HEK293T (cell line): ENCODE measurements around the gene SMIM7.

Experiments used
- CTCF ChIA-PET: fragments of 350-600 bp; formaldehyde crosslinking; extraction: SDS; loops from one replicate; lab custom pipeline; 2021; ENCODE audit warnings: antibody characterized with exemption, inconsistent platforms; lab: Yijun Ruan, JAX
- POLR2A ChIA-PET: fragments of 350-600 bp; formaldehyde crosslinking; extraction: SDS; loops from one replicate; lab custom pipeline; 2020; ENCODE audit warnings: antibody characterized with exemption, inconsistent platforms; lab: Yijun Ruan, JAX
- DNase-seq: peaks from one replicate; pipeline ENCODE4 v3.0.0; 2012; ENCODE audit warnings: mixed read lengths; ENCODE audit errors: extremely low spot score
- ARNT ChIP-seq: fragments of 450-650 bp; IDR thresholded peaks from 2 replicates; pipeline ENCODE4 v1.6.1; 2017; ENCODE audit warnings: mild to moderate bottlenecking
- BHLHE40 ChIP-seq: fragments of 450-650 bp; IDR thresholded peaks from 2 replicates; pipeline ENCODE4 v1.6.1; 2016; ENCODE audit warnings: mild to moderate bottlenecking, moderate library complexity, borderline replicate concordance
- CTBP1 ChIP-seq: fragments of 450-650 bp; IDR thresholded peaks from 2 replicates; pipeline ENCODE4 v1.6.1; 2016; ENCODE audit warnings: borderline replicate concordance
- ELF4 ChIP-seq: fragments of 450-650 bp; IDR thresholded peaks from 2 replicates; pipeline ENCODE4 v1.6.1; 2017; ENCODE audit warnings: antibody characterized with exemption
- FOXA1 ChIP-seq: fragments of 450-650 bp; IDR thresholded peaks from 2 replicates; pipeline ENCODE4 v1.6.1; 2016; ENCODE audit warnings: mild to moderate bottlenecking
- FOXK2 ChIP-seq: fragments of 450-650 bp; IDR thresholded peaks from 2 replicates; pipeline ENCODE4 v1.6.1; 2016; ENCODE audit warnings: mild to moderate bottlenecking
- FOXM1 ChIP-seq: fragments of 450-650 bp; IDR thresholded peaks from 2 replicates; pipeline ENCODE4 v1.6.1; 2017; ENCODE audit warnings: mild to moderate bottlenecking, borderline replicate concordance
- HDGF ChIP-seq: fragments of 450-650 bp; IDR thresholded peaks from 2 replicates; pipeline ENCODE4 v1.6.1; 2017; ENCODE audit warnings: antibody characterized with exemption, borderline replicate concordance
- L3MBTL2 ChIP-seq: fragments of 450-650 bp; conservative IDR thresholded peaks from 2 replicates; pipeline ENCODE4 v1.6.1; 2016; ENCODE audit warnings: mild to moderate bottlenecking
- LEF1 ChIP-seq: fragments of 450-650 bp; IDR thresholded peaks from 2 replicates; pipeline ENCODE4 v1.6.1; 2017; ENCODE audit warnings: mild to moderate bottlenecking, borderline replicate concordance
- NFRKB ChIP-seq: fragments of 450-650 bp; IDR thresholded peaks from 2 replicates; pipeline ENCODE4 v1.6.1; 2016; ENCODE audit warnings: mild to moderate bottlenecking, moderate library complexity
- SP1 ChIP-seq: fragments of 450-650 bp; IDR thresholded peaks from 2 replicates; pipeline ENCODE4 v1.6.1; 2017
- SUZ12 ChIP-seq: fragments of 450-650 bp; IDR thresholded peaks from 2 replicates; pipeline ENCODE4 v1.6.1; 2016; ENCODE audit warnings: mild to moderate bottlenecking
- TARDBP ChIP-seq: fragments of 450-650 bp; IDR thresholded peaks from 2 replicates; pipeline ENCODE4 v1.6.1; 2016
- ZNF384 ChIP-seq: fragments of 450-650 bp; IDR thresholded peaks from 2 replicates; pipeline ENCODE4 v1.6.1; 2016
- TF ChIP-seq, protein P1 (sequence below): fragments of 450-650 bp; IDR thresholded peaks from 2 replicates; pipeline ENCODE4 v1.6.1; 2016

SMIM7 gene

DNA sequence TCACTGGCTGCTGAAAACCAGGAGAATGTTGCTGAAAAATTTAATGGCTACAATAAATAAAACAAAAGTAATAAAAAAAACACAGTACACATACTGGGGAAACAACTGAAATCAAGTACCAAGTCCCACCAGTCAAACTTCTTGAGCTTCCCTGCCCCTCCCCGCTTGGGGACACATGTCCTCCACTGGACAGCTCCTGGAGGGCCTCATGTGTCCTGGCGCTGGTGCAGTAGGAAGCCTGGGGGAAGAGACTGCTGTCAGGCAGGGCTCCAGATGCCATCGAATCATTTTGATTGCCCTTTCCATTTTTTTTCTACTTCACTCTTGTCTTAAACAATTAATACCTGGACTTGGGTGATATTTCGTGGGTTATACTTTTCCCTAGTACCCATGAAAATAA lies 61.1 kb downstream of the SMIM7 start:
- no peak for DNase-seq
- ChIA-PET POLR2A (no interaction called here), CTCF (no interaction called here)
- TF ChIP-seq FOXK2: no peak
- no peak for TF ChIP-seq FOXA1
- TF ChIP-seq ARNT: no peak
- TF ChIP-seq FOXM1: no peak
- no peak for TF ChIP-seq SP1
- TF ChIP-seq HDGF: no peak
- TF ChIP-seq ZNF384: no peak
- no peak for TF ChIP-seq BHLHE40
- TF ChIP-seq L3MBTL2: no peak
- TF ChIP-seq ELF4: no peak
- TF ChIP-seq, protein P1, sequence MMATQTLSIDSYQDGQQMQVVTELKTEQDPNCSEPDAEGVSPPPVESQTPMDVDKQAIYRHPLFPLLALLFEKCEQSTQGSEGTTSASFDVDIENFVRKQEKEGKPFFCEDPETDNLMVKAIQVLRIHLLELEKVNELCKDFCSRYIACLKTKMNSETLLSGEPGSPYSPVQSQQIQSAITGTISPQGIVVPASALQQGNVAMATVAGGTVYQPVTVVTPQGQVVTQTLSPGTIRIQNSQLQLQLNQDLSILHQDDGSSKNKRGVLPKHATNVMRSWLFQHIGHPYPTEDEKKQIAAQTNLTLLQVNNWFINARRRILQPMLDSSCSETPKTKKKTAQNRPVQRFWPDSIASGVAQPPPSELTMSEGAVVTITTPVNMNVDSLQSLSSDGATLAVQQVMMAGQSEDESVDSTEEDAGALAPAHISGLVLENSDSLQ: no peak
- no peak for TF ChIP-seq LEF1
- no peak for TF ChIP-seq SUZ12
- TF ChIP-seq NFRKB: no peak
- TF ChIP-seq CTBP1: no peak
- TF ChIP-seq TARDBP: no peak

DNA sequence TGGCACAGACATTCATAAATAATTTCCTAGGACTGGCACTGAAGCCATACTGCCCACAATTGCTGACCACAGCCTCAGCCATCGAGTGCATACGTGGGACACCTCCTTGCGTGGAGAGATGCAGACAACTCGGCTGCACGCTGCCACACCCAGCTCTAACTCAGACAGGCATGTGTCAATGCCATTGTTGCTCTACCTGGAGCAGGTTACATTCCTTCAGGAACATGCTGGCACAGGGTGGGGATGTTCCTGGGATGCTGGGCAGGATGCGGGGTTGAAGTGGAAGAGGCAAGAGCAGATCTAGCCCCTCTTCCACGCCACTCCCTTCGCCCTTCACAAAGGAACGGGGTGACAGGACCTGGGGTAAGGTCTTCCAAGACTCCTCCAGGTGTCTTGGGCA lies 63.5 kb downstream of the SMIM7 start:
- ChIA-PET CTCF (no interaction called here), POLR2A (no interaction called here)
- no peak for DNase-seq
- TF ChIP-seq NFRKB (no peak), LEF1 (no peak), SP1 (no peak), CTBP1 (no peak), HDGF (no peak), FOXA1 (no peak), BHLHE40 (no peak), FOXM1 (no peak), SUZ12 (no peak), ZNF384 (no peak), ELF4 (no peak), ARNT (no peak), L3MBTL2 (no peak), FOXK2 (no peak), TARDBP (no peak)
- TF ChIP-seq, protein P1: no peak
